ENCODE results near the gene KRT2. TPM values are rescaled to one million over a fixed set of nuclear protein-coding genes. Genes with fewer than 3 reads are reported as not detected.

KRT2 gene
- total and polyA plus RNA-seq, 12 donors, result 0.16 TPM; not detected in 11

- no peaks in the 10 kb centered on the region for H3K9me3 ChIP-seq (replicated peaks in 1 of 3)
- DNase-seq, result peak in 2 of 7 donors; percentile 3 to 18
- no peak overlapping the region for H3K27ac ChIP-seq
- 73 to 83% (median 79%) methylated on average over 6 of the region's 6 CpGs for WGBS, 4 donors
- no peaks in the 10 kb centered on the region for H3K36me3 ChIP-seq (replicated peaks in 1 of 2)
- no peaks in the 10 kb centered on the region for H3K4me1 ChIP-seq (replicated peaks in 1 of 2)
- no peak overlapping the region for H3K4me3 ChIP-seq
- intact Hi-C loops (cut with DNase I), result no loop called here
- peaks cover 9% of the 10 kb centered on the region for H3K27me3 ChIP-seq
- TF ChIP-seq POLR2A (IDR thresholded peaks at IDR 0.05) (no peak), CTCF (IDR thresholded peaks at IDR 0.05) (no peak)
These were observed 15.8 kb downstream of the KRT2 start for GRCh38 chr12:52636189-52636588.

GRCh38 chr12:52634266-52635056 is 17.6 kb downstream of the KRT2 start:
- Histone ChIP-seq H3K27ac (no peak overlapping the region), H3K9me3 (replicated peaks in 1 of 3) (no peaks in the 10 kb centered on the region), H3K36me3 (replicated peaks in 1 of 2) (no peaks in the 10 kb centered on the region), H3K4me1 (replicated peaks in 1 of 2) (no peaks in the 10 kb centered on the region), H3K27me3 (peaks cover 3% of the 10 kb centered on the region), H3K4me3 (no peak overlapping the region)
- intact Hi-C loops (cut with DNase I), result no loop called here
- WGBS, 4 donors, result 37 to 48% (median 45%) methylated on average over 6 to 7 of the region's 7 CpGs
- peak; percentile 66 to 88 (median 85) for DNase-seq
- TF ChIP-seq POLR2A (IDR thresholded peaks at IDR 0.05) (no peak), CTCF (IDR thresholded peaks at IDR 0.05) (no peak)

GRCh38 chr12:52633383-52633782 is 18.6 kb downstream of the KRT2 start:
- 55 to 75% (median 63%) methylated on average over 3 to 4 of the region's 4 CpGs for WGBS, 4 donors

GRCh38 chr12:52632656-52633055 is 19.4 kb downstream of the KRT2 start:
- no peaks in the 10 kb centered on the region for H3K9me3 ChIP-seq (replicated peaks in 1 of 3)
- intact Hi-C loops (cut with DNase I), result no loop called here
- TF ChIP-seq CTCF (IDR thresholded peaks at IDR 0.05) (no peak), POLR2A (IDR thresholded peaks at IDR 0.05) (no peak)
- H3K4me1 ChIP-seq (replicated peaks in 1 of 2), result no peaks in the 10 kb centered on the region
- no peak overlapping the region for H3K27ac ChIP-seq
- WGBS, 4 donors, result 68 to 88% (median 84%) methylated on average over 4 of the region's 4 CpGs
- DNase-seq, result no peak
- H3K36me3 ChIP-seq (replicated peaks in 1 of 2), result no peaks in the 10 kb centered on the region
- peaks cover 6% of the 10 kb centered on the region for H3K27me3 ChIP-seq
- no peak overlapping the region for H3K4me3 ChIP-seq

More at GRCh38 chr12:52633383-52633782, 18.6 kb downstream of the KRT2 start:
- TF ChIP-seq CTCF (IDR thresholded peaks at IDR 0.05) (no peak), POLR2A (IDR thresholded peaks at IDR 0.05) (no peak)
- Histone ChIP-seq H3K4me1 (replicated peaks in 1 of 2) (no peaks in the 10 kb centered on the region), H3K36me3 (replicated peaks in 1 of 2) (no peaks in the 10 kb centered on the region), H3K27me3 (peaks cover 6% of the 10 kb centered on the region), H3K27ac (no peak overlapping the region), H3K4me3 (no peak overlapping the region), H3K9me3 (replicated peaks in 1 of 3) (no peaks in the 10 kb centered on the region)
- intact Hi-C loops (cut with DNase I), result no loop called here
- no peak for DNase-seq

All from adrenal gland (tissue), 12 donors.